Naive thymus-derived CD4-positive, alpha-beta T cell (primary cell): ENCODE measurements around the gene PGRMC2. TPM values are rescaled to one million over a fixed set of nuclear protein-coding genes. Genes with fewer than 3 reads are reported as not detected.
A peak's percentile ranks its signal among the peaks of the same experiment; 100 is the strongest.

Experiments used
- ATAC-seq: fragments of 150-1000 bp; cut with Tn5 transposase; 2 replicates; pipeline ENCODE4 v1.10.0; 2021; ENCODE audit warnings: mild to moderate bottlenecking, moderate library complexity
- CTCF ChIA-PET: fragments of 350-600 bp; sonication (Branson Sonifier 250); formaldehyde crosslinking; loops from one replicate; lab custom pipeline; 2021; ENCODE audit warnings: antibody characterized with exemption; lab: Charles Lee
- POLR2A ChIA-PET: fragments of 350-600 bp; sonication (Branson Sonifier 250); formaldehyde crosslinking; loops from one replicate; lab custom pipeline; 2021; ENCODE audit warnings: antibody characterized with exemption, inconsistent platforms; lab: Charles Lee
- DNase-seq, 9 donors: peaks; one replicate each; pipeline versions ENCODE4 v3.0.0 to v3.0.0-alpha.2; 2020 to 2022; ENCODE audit warnings: mixed read lengths in 1 of 9
- H3K27ac ChIP-seq: one replicate; pipeline ENCODE4 v1.7.0; 2013; ENCODE audit warnings: mild to moderate bottlenecking, low read depth, low read length, moderate library complexity
- H3K27me3 ChIP-seq, 2 donors: one replicate each; pipeline ENCODE4 v1.7.0; 2013; ENCODE audit warnings: low read length in 2 of 2, mild to moderate bottlenecking in 2 of 2, moderate library complexity in 2 of 2; ENCODE audit not compliant: control insufficient read depth in 2 of 2, insufficient read depth in 2 of 2
- H3K36me3 ChIP-seq, 3 experiments: 1 replicate in 2 of 3; 2 replicates in 1 of 3; pipeline ENCODE4 v1.7.0; 2013; ENCODE audit warnings: low read length in 3 of 3, mild to moderate bottlenecking in 3 of 3, moderate library complexity in 1 of 3; ENCODE audit not compliant: insufficient read depth in 3 of 3, control insufficient read depth in 2 of 3
- H3K4me1 ChIP-seq, 2 donors: one replicate each; pipeline ENCODE4 v1.7.0; 2013; ENCODE audit warnings: low read length in 2 of 2, mild to moderate bottlenecking in 2 of 2, moderate library complexity in 1 of 2; ENCODE audit not compliant: control insufficient read depth in 2 of 2, insufficient read depth in 2 of 2
- H3K4me3 ChIP-seq: 2 replicates; pipeline ENCODE4 v1.7.0; 2013; ENCODE audit warnings: mild to moderate bottlenecking, low read length
- H3K9me3 ChIP-seq, 3 experiments: 1 replicate in 2 of 3; 2 replicates in 1 of 3; pipeline ENCODE4 v1.7.0; 2013; ENCODE audit warnings: low read length in 3 of 3; ENCODE audit not compliant: control insufficient read depth in 2 of 3
- H3K27ac Mint-ChIP-seq, 9 donors: one replicate each; pipeline ENCODE4 v1.8.0; 2020 to 2022; ENCODE audit warnings: mixed read lengths in 9 of 9, mild to moderate bottlenecking in 8 of 9, moderate library complexity in 5 of 9, inconsistent platforms in 2 of 9
- H3K27me3 Mint-ChIP-seq, 5 donors: one replicate each; pipeline ENCODE4 v1.8.0; 2021 to 2022; ENCODE audit warnings: mixed read lengths in 5 of 5, mild to moderate bottlenecking in 1 of 5
- H3K36me3 Mint-ChIP-seq, 5 donors: one replicate each; pipeline ENCODE4 v1.8.0; 2020 to 2022; ENCODE audit warnings: mixed read lengths in 5 of 5, mild to moderate bottlenecking in 3 of 5, inconsistent platforms in 1 of 5
- H3K4me1 Mint-ChIP-seq, 7 donors: one replicate each; pipeline ENCODE4 v1.8.0; 2020 to 2022; ENCODE audit warnings: mixed read lengths in 7 of 7, mild to moderate bottlenecking in 3 of 7, inconsistent platforms in 1 of 7
- H3K4me3 Mint-ChIP-seq, 10 donors: one replicate each; pipeline ENCODE4 v1.8.0; 2020 to 2022; ENCODE audit warnings: mild to moderate bottlenecking in 10 of 10, mixed read lengths in 10 of 10, moderate library complexity in 6 of 10, inconsistent platforms in 2 of 10
- H3K9me3 Mint-ChIP-seq, 11 donors: one replicate each; pipeline ENCODE4 v1.8.0; 2020 to 2022; ENCODE audit warnings: mixed read lengths in 11 of 11, mild to moderate bottlenecking in 4 of 11, inconsistent platforms in 1 of 11, moderate library complexity in 1 of 11
- intact Hi-C, 2 donors: fragments of 100-400 bp; cut with micrococcal nuclease; formaldehyde crosslinking; loops; one replicate each; pipeline ENCODE4 v1.15.1; 2023
- polyA plus RNA-seq, 2 donors: library from polyadenylated mRNA; unstranded; fragments of 300-500 nt; fragmentation: Illumina TruSeq; gene quantifications; one replicate each; pipeline ENCODE4 v1.2.3, GENCODE V29; 2021
- total RNA-seq, 6 experiments: library from RNA in 5 of 6; stranded (reverse) in 5 of 6; gene quantifications; 1 replicate in 5 of 6; 2 replicates in 1 of 6; pipeline ENCODE4 v1.2.3 and lab custom pipeline; 2021 to 2026

PGRMC2 gene
- total and polyA plus RNA-seq, 7 experiments from 2014 or later: 17.4 to 65.6 (median 42.6) TPM

DNA sequence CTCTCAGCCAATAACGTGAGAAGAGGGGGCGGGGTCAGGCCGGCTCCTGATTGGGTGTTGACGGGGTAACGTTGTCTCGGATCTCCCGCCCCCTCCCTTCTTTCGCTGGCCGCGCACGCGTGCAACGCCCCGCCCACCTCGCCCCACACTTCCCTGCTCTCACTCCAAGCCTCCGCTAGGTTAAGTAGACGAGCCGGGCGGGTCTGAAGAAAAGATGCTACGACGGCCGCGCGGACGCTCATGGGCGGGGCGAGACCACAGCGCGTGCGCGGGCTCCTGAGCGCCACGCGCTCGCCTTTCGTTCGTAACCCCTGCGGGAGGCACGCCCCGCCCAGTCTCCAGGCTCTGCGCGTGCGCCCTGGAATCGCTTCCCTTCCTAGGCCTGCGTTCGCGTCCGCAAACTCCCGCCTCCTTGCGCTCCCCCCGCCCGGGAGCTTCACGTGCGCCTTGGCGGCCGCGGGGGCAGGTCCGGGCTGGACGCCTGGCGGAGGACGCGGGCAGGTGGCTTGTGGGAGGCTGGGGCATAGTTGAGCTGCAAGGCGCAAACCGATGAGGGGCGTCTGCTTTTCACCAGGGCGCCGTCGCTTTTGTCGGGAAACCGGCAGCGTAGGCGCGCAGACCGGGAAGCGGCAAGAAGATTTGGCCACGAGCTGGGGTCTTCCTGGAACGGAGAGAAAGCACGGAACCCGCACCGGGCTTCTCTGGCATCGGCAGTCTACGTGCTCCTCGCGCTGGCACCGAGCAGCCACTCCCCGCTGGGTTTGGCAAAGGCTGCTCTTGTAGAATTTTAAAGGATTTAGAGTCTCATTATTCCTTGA, 467 bp upstream of the PGRMC2 start:
- ChIA-PET CTCF (no interaction called here), POLR2A (interaction anchor here (0.8 to 3.3 kb wide), 5 partner anchors 228 to 805 kb away, joined by 4 to 13 read pairs (median 8); partner anchors contain the start of genes ABHD18, JADE1, LARP1B and MFSD8)
- Mint-ChIP-seq H3K9me3 (no peaks in the 10 kb centered on the region), H3K27me3 (no peaks in the 10 kb centered on the region), H3K27ac (peak overlapping the region; percentile 82 to 99 (median 96)), H3K4me1 (peaks cover 26 to 50% (median 46%) of the 10 kb centered on the region in 7 donors), H3K36me3 (peaks cover 0 to 13% (median 4%) of the 10 kb centered on the region in 5 donors), H3K4me3 (peak overlapping the region; percentile 81 to 98 (median 87))
- peak; percentile 90 for ATAC-seq
- intact Hi-C loops: loop anchor here (1.0 to 5.0 kb wide), 13 partner anchors 15 to 808 kb away; partner anchors contain the start of genes ABHD18 (in 2 of the 2), C4orf33 (in 2 of the 2), LARP1B (in 2 of the 2) and MFSD8 (in 2 of the 2)
- Histone ChIP-seq H3K36me3 (no peaks in the 10 kb centered on the region), H3K27ac (peak overlapping the region; percentile 98), H3K4me1 (peaks cover 12 to 25% of the 10 kb centered on the region in 2 donors), H3K4me3 (peak overlapping the region; percentile 88), H3K9me3 (no peaks in the 10 kb centered on the region), H3K27me3 (no peaks in the 10 kb centered on the region)
- peak; percentile 97 to 100 (median 98) for DNase-seq

- intact Hi-C loops: loop anchor here (1.0 to 5.0 kb wide), 9 partner anchors 14 to 810 kb away; partner anchors contain the start of genes C4orf33 (in 1 of the 2), HSPA4L (in 1 of the 2), LARP1B (in 1 of the 2) and SCLT1 (in 1 of the 2)
These were observed 1.0 kb downstream of the PGRMC2 start for GRCh38 chr4:128286474-128287058.

DNA sequence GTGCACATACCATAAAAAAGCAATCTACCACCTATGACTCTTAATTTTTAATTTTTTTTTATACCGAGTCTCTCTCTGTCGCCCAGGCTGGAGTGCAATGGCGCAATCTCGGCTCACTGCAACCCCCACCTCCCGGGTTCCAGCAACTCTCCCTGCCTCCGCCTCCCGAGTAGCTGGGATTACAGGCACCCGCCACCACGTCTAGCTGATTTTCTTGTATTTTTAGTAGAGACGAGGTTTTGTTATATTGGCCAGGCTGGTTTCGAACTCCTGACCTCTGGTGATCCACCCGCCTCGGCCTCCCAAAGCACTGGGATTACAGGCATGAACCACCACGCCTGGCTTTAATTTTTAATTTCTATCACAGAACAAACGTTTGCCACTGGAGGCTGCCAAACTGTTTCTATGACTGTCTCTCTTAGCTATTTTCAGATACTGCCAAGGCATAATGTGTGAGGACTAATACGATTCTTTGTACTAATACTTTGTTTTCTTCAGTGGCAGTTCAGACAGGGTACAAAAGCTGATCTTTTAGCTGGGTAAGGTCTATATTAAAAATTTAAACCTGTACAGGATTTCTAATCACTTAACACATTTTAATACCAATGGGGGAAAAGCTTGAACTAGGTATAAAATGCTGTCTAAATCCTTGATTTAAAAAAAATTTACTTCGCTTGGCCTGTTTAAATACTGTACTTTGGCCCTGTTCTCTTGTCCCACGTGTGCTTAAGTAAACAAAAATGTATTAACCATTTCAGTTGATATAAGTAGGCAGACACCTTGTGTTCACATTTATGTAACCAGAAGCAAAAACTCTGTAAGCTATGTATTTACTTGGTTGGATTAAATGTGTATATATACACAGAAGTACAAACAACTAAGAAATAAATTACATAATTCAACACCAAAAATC, 2.3 kb downstream of the PGRMC2 start:
- Histone ChIP-seq H3K36me3 (no peaks in the 10 kb centered on the region), H3K4me3 (no peak overlapping the region), H3K9me3 (no peaks in the 10 kb centered on the region), H3K4me1 (peaks cover 12 to 25% of the 10 kb centered on the region in 2 donors), H3K27ac (no peak overlapping the region), H3K27me3 (no peaks in the 10 kb centered on the region)
- intact Hi-C loops: loop anchor here in 1 of 2 donors (5.0 kb wide), 2 partner anchors 227 to 503 kb away; partner anchors contain the start of gene HSPA4L
- Mint-ChIP-seq H3K4me1 (peaks cover 39 to 71% (median 68%) of the 10 kb centered on the region in 7 donors), H3K4me3 (peak overlapping the region in 9 of 10 donors; percentile 49 to 98 (median 85)), H3K27me3 (no peaks in the 10 kb centered on the region), H3K27ac (peak overlapping the region in 3 of 9 donors; percentile 9 to 29 (median 19)), H3K9me3 (no peaks in the 10 kb centered on the region), H3K36me3 (peaks cover 0 to 16% (median 10%) of the 10 kb centered on the region in 5 donors)
- DNase-seq (no peak), ATAC-seq (no peak)
- ChIA-PET CTCF (interaction anchor here (1.4 kb wide), 1 partner anchor 808 kb away, joined by 3 read pairs; the partner anchor contains the start of gene SCLT1), POLR2A (interaction anchor here (1.4 to 3.3 kb wide), 3 partner anchors 9 to 526 kb away, joined by 4 to 13 read pairs (median 5); partner anchors contain the start of gene LARP1B)

More at GRCh38 chr4:128286474-128287058, 1.0 kb downstream of the PGRMC2 start:
- no peaks in the 10 kb centered on the region for H3K9me3 ChIP-seq
- H3K4me3 ChIP-seq: peak overlapping the region; percentile 59
- peaks cover 0 to 17% (median 9%) of the 10 kb centered on the region in 5 donors for H3K36me3 Mint-ChIP-seq
- peak overlapping the region; percentile 80 for H3K27ac ChIP-seq
- peaks cover 33 to 63% (median 61%) of the 10 kb centered on the region in 7 donors for H3K4me1 Mint-ChIP-seq
- no peaks in the 10 kb centered on the region for H3K27me3 Mint-ChIP-seq
- peaks cover 12 to 25% of the 10 kb centered on the region in 2 donors for H3K4me1 ChIP-seq
- peak overlapping the region; percentile 77 to 98 (median 96) for H3K27ac Mint-ChIP-seq
- H3K36me3 ChIP-seq: no peaks in the 10 kb centered on the region
- no peak for ATAC-seq
- ChIA-PET CTCF (interaction anchor here (1.4 kb wide), 1 partner anchor 807 kb away, joined by 3 read pairs; the partner anchor contains the start of gene SCLT1), POLR2A (interaction anchor here (0.5 to 3.3 kb wide), 7 partner anchors 11 to 525 kb away, joined by 3 to 13 read pairs (median 4); partner anchors contain the start of genes ABHD18, JADE1, LARP1B and MFSD8)
- peak in 7 of 9 donors; percentile 53 to 71 (median 62) for DNase-seq
- no peaks in the 10 kb centered on the region for H3K9me3 Mint-ChIP-seq
- H3K27me3 ChIP-seq: no peaks in the 10 kb centered on the region
- H3K4me3 Mint-ChIP-seq: peak overlapping the region; percentile 81 to 98 (median 87)

GRCh38 chr4:128284317-128284716, 3.3 kb downstream of the PGRMC2 start:
- no peaks in the 10 kb centered on the region for H3K27me3 ChIP-seq
- H3K4me1 Mint-ChIP-seq: peaks cover 41 to 76% (median 72%) of the 10 kb centered on the region in 7 donors
- H3K36me3 Mint-ChIP-seq: peaks cover 0 to 20% (median 15%) of the 10 kb centered on the region in 5 donors
- H3K27me3 Mint-ChIP-seq: no peaks in the 10 kb centered on the region
- intact Hi-C loops: no loop called here
- no peaks in the 10 kb centered on the region for H3K9me3 ChIP-seq
- peak overlapping the region in 1 of 10 donors; percentile 37 for H3K4me3 Mint-ChIP-seq
- ATAC-seq (no peak), DNase-seq (no peak)
- no peak overlapping the region for H3K27ac ChIP-seq
- no peak overlapping the region for H3K4me3 ChIP-seq
- H3K9me3 Mint-ChIP-seq: no peaks in the 10 kb centered on the region
- H3K4me1 ChIP-seq: peaks cover 12 to 23% of the 10 kb centered on the region in 2 donors
- peak overlapping the region in 1 of 9 donors; percentile 45 for H3K27ac Mint-ChIP-seq
- CTCF ChIA-PET: no interaction called here
- POLR2A ChIA-PET: no interaction called here
- H3K36me3 ChIP-seq: no peaks in the 10 kb centered on the region

GRCh38 chr4:128283071-128283470, 4.5 kb downstream of the PGRMC2 start:
- H3K9me3 ChIP-seq: no peaks in the 10 kb centered on the region
- Mint-ChIP-seq H3K9me3 (no peaks in the 10 kb centered on the region), H3K27me3 (no peaks in the 10 kb centered on the region), H3K36me3 (peaks cover 0 to 23% (median 15%) of the 10 kb centered on the region in 5 donors), H3K27ac (no peak overlapping the region), H3K4me1 (peaks cover 35 to 73% (median 65%) of the 10 kb centered on the region in 7 donors), H3K4me3 (no peak overlapping the region)
- ChIA-PET POLR2A (interaction anchor here (0.6 kb wide), 1 partner anchor 320 kb away, joined by 3 read pairs; no protein-coding TSS in a partner anchor), CTCF (no interaction called here)
- no peak overlapping the region for H3K4me3 ChIP-seq
- no peaks in the 10 kb centered on the region for H3K36me3 ChIP-seq
- H3K4me1 ChIP-seq: peaks cover 12 to 16% of the 10 kb centered on the region in 2 donors
- ATAC-seq (no peak), DNase-seq (no peak)
- intact Hi-C loops: no loop called here
- H3K27ac ChIP-seq: no peak overlapping the region
- no peaks in the 10 kb centered on the region for H3K27me3 ChIP-seq
